ENCODE results near the gene PDE7B.

DNA sequence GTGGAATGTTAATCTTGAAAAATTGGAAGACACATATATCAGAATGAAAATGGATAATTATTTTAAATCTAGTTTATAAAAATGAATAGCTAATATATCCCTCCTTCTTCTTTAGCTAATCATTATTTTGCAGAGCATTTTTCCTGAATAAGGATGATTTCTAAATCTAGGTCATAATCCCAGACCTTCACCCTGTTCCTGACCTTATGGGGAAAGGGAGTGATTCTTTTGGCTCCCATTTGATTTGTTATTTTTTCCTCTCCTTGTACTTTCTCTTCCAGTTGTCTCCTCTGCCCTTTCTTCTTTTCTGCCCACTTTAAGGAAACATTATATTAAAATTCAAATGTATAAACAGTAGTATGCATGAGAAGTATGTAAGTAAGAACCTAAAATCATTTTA, 208.6 kb downstream of the PDE7B start:
- TF ChIP-seq, protein P1, sequence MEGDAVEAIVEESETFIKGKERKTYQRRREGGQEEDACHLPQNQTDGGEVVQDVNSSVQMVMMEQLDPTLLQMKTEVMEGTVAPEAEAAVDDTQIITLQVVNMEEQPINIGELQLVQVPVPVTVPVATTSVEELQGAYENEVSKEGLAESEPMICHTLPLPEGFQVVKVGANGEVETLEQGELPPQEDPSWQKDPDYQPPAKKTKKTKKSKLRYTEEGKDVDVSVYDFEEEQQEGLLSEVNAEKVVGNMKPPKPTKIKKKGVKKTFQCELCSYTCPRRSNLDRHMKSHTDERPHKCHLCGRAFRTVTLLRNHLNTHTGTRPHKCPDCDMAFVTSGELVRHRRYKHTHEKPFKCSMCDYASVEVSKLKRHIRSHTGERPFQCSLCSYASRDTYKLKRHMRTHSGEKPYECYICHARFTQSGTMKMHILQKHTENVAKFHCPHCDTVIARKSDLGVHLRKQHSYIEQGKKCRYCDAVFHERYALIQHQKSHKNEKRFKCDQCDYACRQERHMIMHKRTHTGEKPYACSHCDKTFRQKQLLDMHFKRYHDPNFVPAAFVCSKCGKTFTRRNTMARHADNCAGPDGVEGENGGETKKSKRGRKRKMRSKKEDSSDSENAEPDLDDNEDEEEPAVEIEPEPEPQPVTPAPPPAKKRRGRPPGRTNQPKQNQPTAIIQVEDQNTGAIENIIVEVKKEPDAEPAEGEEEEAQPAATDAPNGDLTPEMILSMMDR (IDR thresholded peaks at IDR 0.05), result no peak
- no peak for TF ChIP-seq POLR2A (IDR thresholded peaks at IDR 0.05)

Data from thyroid gland (tissue), 4 donors.